ENCODE results near the gene RIMBP2.

The RIMBP2 gene

GRCh38 chr12:130422676-130423075, 293.4 kb downstream of the RIMBP2 start:
- Histone ChIP-seq H3K9ac (ENCODE audit: low read length) (no peak overlapping the region), H2AFZ (ENCODE audit: low read depth, low read length) (no peak overlapping the region), H4K20me1 (ENCODE audit: insufficient read depth, low read length) (no peaks in the 10 kb centered on the region), H3K27me3 (ENCODE audit: low read depth, low read length) (no peaks in the 10 kb centered on the region), H3K4me2 (ENCODE audit: low read length) (no peak overlapping the region), H3K79me2 (ENCODE audit: low read length) (no peaks in the 10 kb centered on the region), H3K4me3 (ENCODE audit: low read length) (no peak overlapping the region), H3K27ac (ENCODE audit: low read length) (no peak overlapping the region), H3K9me3 (ENCODE audit: insufficient read depth, low read length) (no peaks in the 10 kb centered on the region), H3K36me3 (replicated peaks; ENCODE audit: low read depth, low read length) (no peaks in the 10 kb centered on the region), H3K4me1 (ENCODE audit: low read length) (no peaks in the 10 kb centered on the region)
- TF ChIP-seq EZH2phosphoT487 (IDR thresholded peaks at IDR 0.05; ENCODE audit: low read depth) (no peak), CTCF (IDR thresholded peaks at IDR 0.05; ENCODE audit: low read depth, low read length) (no peak)

- no peak overlapping the region for H3K4me2 ChIP-seq (ENCODE audit: low read length)
- H3K27me3 ChIP-seq (ENCODE audit: low read depth, low read length): no peaks in the 10 kb centered on the region
- no peak overlapping the region for H3K4me3 ChIP-seq (ENCODE audit: low read length)
- no peak overlapping the region for H3K9ac ChIP-seq (ENCODE audit: low read length)
- H3K9me3 ChIP-seq (ENCODE audit: insufficient read depth, low read length): no peaks in the 10 kb centered on the region
- no peaks in the 10 kb centered on the region for H3K4me1 ChIP-seq (ENCODE audit: low read length)
- H3K36me3 ChIP-seq (replicated peaks; ENCODE audit: low read depth, low read length): no peaks in the 10 kb centered on the region
- no peak overlapping the region for H2AFZ ChIP-seq (ENCODE audit: low read depth, low read length)
- TF ChIP-seq EZH2phosphoT487 (IDR thresholded peaks at IDR 0.05; ENCODE audit: low read depth) (no peak), CTCF (IDR thresholded peaks at IDR 0.05; ENCODE audit: low read depth, low read length) (no peak)
- H4K20me1 ChIP-seq (ENCODE audit: insufficient read depth, low read length): no peaks in the 10 kb centered on the region
- no peak overlapping the region for H3K27ac ChIP-seq (ENCODE audit: low read length)
- H3K79me2 ChIP-seq (ENCODE audit: low read length): no peaks in the 10 kb centered on the region
These were observed 294.2 kb downstream of the RIMBP2 start for GRCh38 chr12:130421896-130422295.

GRCh38 chr12:130420071-130420470, 296.0 kb downstream of the RIMBP2 start:
- TF ChIP-seq CTCF (IDR thresholded peaks at IDR 0.05; ENCODE audit: low read depth, low read length) (no peak), EZH2phosphoT487 (IDR thresholded peaks at IDR 0.05; ENCODE audit: low read depth) (no peak)
- H3K36me3 ChIP-seq (replicated peaks; ENCODE audit: low read depth, low read length): no peaks in the 10 kb centered on the region

GRCh38 chr12:130419116-130419515, 297.0 kb downstream of the RIMBP2 start:
- Histone ChIP-seq H3K27ac (ENCODE audit: low read length) (no peak overlapping the region), H3K36me3 (replicated peaks; ENCODE audit: low read depth, low read length) (no peaks in the 10 kb centered on the region), H3K79me2 (ENCODE audit: low read length) (no peaks in the 10 kb centered on the region), H3K4me1 (ENCODE audit: low read length) (no peaks in the 10 kb centered on the region), H4K20me1 (ENCODE audit: insufficient read depth, low read length) (no peaks in the 10 kb centered on the region), H3K27me3 (ENCODE audit: low read depth, low read length) (no peaks in the 10 kb centered on the region), H3K4me3 (ENCODE audit: low read length) (no peak overlapping the region), H3K9me3 (ENCODE audit: insufficient read depth, low read length) (no peaks in the 10 kb centered on the region), H3K4me2 (ENCODE audit: low read length) (no peak overlapping the region), H2AFZ (ENCODE audit: low read depth, low read length) (no peak overlapping the region), H3K9ac (ENCODE audit: low read length) (no peak overlapping the region)
- no peak for TF ChIP-seq CTCF (IDR thresholded peaks at IDR 0.05; ENCODE audit: low read depth, low read length)
- TF ChIP-seq EZH2phosphoT487 (IDR thresholded peaks at IDR 0.05; ENCODE audit: low read depth): no peak

More at GRCh38 chr12:130420071-130420470, 296.0 kb downstream of the RIMBP2 start:
- Histone ChIP-seq H3K9me3 (ENCODE audit: insufficient read depth, low read length) (no peaks in the 10 kb centered on the region), H3K27me3 (ENCODE audit: low read depth, low read length) (no peaks in the 10 kb centered on the region), H3K4me2 (ENCODE audit: low read length) (no peak overlapping the region), H4K20me1 (ENCODE audit: insufficient read depth, low read length) (no peaks in the 10 kb centered on the region), H3K27ac (ENCODE audit: low read length) (no peak overlapping the region), H3K79me2 (ENCODE audit: low read length) (no peaks in the 10 kb centered on the region), H3K9ac (ENCODE audit: low read length) (no peak overlapping the region), H2AFZ (ENCODE audit: low read depth, low read length) (no peak overlapping the region), H3K4me1 (ENCODE audit: low read length) (no peaks in the 10 kb centered on the region), H3K4me3 (ENCODE audit: low read length) (no peak overlapping the region)

All from OCI-LY3 (cell line).